ENCODE data around the gene RBM17. TPM values are rescaled to one million over a fixed set of nuclear protein-coding genes. Genes with fewer than 3 reads are reported as not detected.

RBM17 gene
- total RNA-seq, 1 experiment from 2014 or later: 160 TPM

DNA sequence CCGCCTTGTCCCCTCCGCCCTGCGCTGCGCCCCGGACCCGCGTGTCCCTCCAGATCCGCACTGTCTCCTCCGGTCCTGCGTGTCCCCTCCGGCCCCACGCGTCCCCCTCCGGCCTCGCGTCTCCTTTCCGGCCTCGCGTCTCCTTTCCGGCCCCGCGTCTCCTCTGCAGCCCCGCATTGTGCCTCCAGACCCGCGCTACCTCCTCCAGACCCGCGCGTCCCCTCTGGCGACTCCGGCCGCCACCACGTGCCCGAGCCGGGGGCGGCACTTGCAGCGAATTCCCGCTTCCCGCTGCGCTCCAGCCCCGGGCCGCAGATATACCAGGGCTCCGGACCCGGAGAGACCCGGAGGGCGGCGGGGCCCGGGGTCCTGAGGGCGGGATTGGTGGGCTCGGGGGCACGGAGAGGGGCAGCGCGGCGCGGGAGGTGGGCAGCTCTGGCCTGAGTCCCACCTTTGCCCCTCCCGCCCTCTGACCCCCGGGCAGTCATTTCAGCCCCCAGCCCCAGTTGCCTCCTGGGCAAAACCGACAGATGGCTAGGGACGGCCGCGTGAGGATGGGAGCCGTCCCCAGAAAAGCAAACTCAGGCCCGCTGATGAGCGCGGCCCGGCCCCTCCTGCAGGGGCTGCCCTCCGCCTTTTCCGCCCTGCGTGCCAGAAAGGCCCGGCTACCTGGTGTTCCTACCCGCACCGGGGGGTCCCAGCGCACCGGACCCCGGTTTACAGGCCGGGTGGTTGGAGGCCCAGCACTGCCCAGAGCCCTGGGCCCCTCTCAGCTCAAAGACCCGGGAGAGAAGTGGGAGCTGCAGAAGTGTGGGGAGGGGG, 56.5 kb downstream of the RBM17 start (continued):
- TF ChIP-seq PREB (CRISPR knock-in tag; IDR thresholded peaks at IDR 0.05; ENCODE audit: borderline replicate concordance) (no peak), GTF2I (CRISPR knock-in tag; conservative IDR thresholded peaks at IDR 0.05) (no peak), USF2 (CRISPR knock-in tag; IDR thresholded peaks at IDR 0.05) (peak; percentile 57), ATF6 (CRISPR knock-in tag; IDR thresholded peaks at IDR 0.05) (no peak), EMX1 (CRISPR knock-in tag; IDR thresholded peaks at IDR 0.05) (no peak), CBFB (CRISPR knock-in tag; IDR thresholded peaks at IDR 0.05; ENCODE audit: low read depth) (no peak), PRDM15 (CRISPR knock-in tag; IDR thresholded peaks at IDR 0.05) (no peak), SOX15 (CRISPR knock-in tag; IDR thresholded peaks at IDR 0.05) (no peak), ESRRA (CRISPR knock-in tag; IDR thresholded peaks at IDR 0.05; ENCODE audit: borderline replicate concordance) (peak; percentile 58; the same call in 1 of the 2 replicates)
- TF ChIP-seq, protein P1, sequence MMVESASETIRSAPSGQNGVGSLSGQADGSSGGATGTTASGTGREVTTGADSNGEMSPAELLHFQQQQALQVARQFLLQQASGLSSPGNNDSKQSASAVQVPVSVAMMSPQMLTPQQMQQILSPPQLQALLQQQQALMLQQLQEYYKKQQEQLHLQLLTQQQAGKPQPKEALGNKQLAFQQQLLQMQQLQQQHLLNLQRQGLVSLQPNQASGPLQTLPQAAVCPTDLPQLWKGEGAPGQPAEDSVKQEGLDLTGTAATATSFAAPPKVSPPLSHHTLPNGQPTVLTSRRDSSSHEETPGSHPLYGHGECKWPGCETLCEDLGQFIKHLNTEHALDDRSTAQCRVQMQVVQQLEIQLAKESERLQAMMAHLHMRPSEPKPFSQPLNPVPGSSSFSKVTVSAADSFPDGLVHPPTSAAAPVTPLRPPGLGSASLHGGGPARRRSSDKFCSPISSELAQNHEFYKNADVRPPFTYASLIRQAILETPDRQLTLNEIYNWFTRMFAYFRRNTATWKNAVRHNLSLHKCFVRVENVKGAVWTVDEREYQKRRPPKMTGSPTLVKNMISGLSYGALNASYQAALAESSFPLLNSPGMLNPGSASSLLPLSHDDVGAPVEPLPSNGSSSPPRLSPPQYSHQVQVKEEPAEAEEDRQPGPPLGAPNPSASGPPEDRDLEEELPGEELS (CRISPR knock-in tag; IDR thresholded peaks at IDR 0.05): peak; percentile 70; the same call in 1 of the 2 replicates
- TF ChIP-seq, protein P2, sequence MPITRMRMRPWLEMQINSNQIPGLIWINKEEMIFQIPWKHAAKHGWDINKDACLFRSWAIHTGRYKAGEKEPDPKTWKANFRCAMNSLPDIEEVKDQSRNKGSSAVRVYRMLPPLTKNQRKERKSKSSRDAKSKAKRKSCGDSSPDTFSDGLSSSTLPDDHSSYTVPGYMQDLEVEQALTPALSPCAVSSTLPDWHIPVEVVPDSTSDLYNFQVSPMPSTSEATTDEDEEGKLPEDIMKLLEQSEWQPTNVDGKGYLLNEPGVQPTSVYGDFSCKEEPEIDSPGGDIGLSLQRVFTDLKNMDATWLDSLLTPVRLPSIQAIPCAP (CRISPR knock-in tag; IDR thresholded peaks at IDR 0.05): 0 out of 2 replicates have a peak, but pooled peaks have one; percentile 44

DNA sequence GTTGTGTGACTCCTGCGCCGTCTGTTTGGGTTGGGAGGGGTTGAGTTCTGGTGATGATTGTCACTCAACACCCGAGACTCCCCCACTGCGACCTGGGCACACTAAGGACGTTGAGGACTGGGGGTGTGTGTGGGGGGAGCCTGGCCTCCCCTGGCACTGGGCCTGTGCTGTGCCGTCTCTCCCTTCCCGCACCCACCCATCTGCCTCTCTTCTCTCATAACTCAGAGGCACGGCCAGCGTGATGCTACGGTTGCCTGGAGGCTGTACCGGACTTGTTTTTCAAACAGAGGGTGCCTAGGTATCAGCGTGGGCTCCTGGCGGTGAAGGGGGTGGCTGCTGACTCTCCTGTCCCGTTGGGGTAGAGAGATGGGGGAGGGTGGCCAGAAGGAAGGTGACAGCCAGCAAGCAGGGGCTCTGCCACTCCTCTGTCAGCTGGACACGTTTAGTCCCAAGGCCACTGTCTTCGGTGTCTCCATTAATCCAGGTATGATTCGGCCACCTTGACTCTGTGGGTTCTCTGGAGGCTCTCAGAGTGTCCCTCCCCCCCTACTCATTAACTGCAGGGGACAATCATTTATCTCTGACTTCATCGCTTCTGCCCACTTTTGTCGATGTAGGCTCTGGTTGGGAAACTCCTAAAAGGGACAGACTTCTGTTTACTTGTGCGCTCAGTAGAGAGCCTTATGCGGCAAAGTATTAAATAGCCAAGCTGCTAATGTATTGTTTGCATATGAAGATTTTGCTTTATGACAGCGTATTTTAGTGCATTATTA, 57.4 kb downstream of the RBM17 start:
- POLR2A ChIA-PET: no interaction called here
- peaks cover 22% of the 10 kb centered on the region for H3K27me3 Mint-ChIP-seq (ENCODE audit: low read depth)
- H3K36me3 Mint-ChIP-seq: no peaks in the 10 kb centered on the region
- TF ChIP-seq ESRRA (CRISPR knock-in tag; IDR thresholded peaks at IDR 0.05; ENCODE audit: borderline replicate concordance): no peak
- 0 out of 2 replicates have a peak, but pooled peaks have one; percentile 22 for TF ChIP-seq ZNF138 (CRISPR knock-in tag; conservative IDR thresholded peaks at IDR 0.05)
- H3K9me3 Mint-ChIP-seq: no peaks in the 10 kb centered on the region
- no peak overlapping the region for H3K27ac Mint-ChIP-seq
- CTCF ChIA-PET: interaction anchor here (1.1 to 1.8 kb wide), 2 partner anchors 41 to 256 kb away, joined by 3 to 6 read pairs; no protein-coding TSS in a partner anchor
- H3K4me1 Mint-ChIP-seq: peaks cover 22% of the 10 kb centered on the region
- ATAC-seq (no peak), DNase-seq (ENCODE audit: low spot score) (no peak)
- peak overlapping the region; percentile 70 for H3K4me3 Mint-ChIP-seq
